Panc1 (cell line): ENCODE data around the gene PSTK.

ENCODE experiments used
- CTCF ChIP-seq: fragments of 450-650 bp; IDR thresholded peaks from 2 replicates; pipeline ENCODE4 v1.5.1; 2017; ENCODE audit warnings: mild to moderate bottlenecking
- POLR2AphosphoS5 ChIP-seq: IDR thresholded peaks from 2 replicates; pipeline ENCODE4 v1.6.1; 2012; ENCODE audit warnings: mild to moderate bottlenecking, low read depth, low read length, moderate library complexity

DNA sequence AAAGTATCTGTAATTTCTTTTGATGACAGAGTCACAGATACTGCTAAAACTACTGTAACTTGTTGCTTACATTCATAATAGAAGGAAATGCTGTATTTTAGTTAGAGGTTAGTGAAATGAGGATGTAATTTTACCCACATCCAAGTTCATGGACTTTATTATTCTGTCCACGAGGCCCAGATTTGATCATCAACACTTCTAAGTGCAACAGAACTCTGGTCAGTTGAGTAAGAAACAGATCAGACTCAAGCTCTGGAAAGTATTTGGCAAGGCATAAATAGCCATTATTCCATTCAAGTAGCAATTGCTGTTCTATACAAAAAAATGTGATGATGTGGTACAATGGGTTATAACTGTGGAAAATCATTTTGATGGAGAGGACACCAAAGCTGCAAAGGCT is 50.9 kb downstream of the PSTK start:
- TF ChIP-seq POLR2AphosphoS5 (no peak), CTCF (no peak)
